ENCODE measurements around the gene C15orf39.
"Not testable (repeated sequence)": the region's sequence is repeated elsewhere in the genome, so short reads cannot be mapped to it uniquely, and the experiment has no call there.

Gene C15orf39

GRCh38 chr15:75201616-75202250 is at the start of gene C15orf39:
Gene C15orf39, plus strand, starts transcription at chr15:75201882. Its CDS starts 4,167 bp downstream, at chr15:75206049.
- DNase-seq (ENCODE audit: low read depth in 2 of 2): peak; percentile 40 to 53

GRCh38 chr15:75152382-75153079 is 49.2 kb upstream of the C15orf39 start:
- DNase-seq (ENCODE audit: low read depth in 2 of 2): no peak

- DNase-seq (ENCODE audit: low read depth in 2 of 2): no peak
Observed at GRCh38 chr15:75153087-75153486, 48.6 kb upstream of the C15orf39 start.

- DNase-seq (ENCODE audit: low read depth in 2 of 2): no peak
Observed at GRCh38 chr15:75153565-75154276, 48.0 kb upstream of the C15orf39 start.

GRCh38 chr15:75154461-75155062 is 47.1 kb upstream of the C15orf39 start:
- no peak for DNase-seq (ENCODE audit: low read depth in 2 of 2)

GRCh38 chr15:75156326-75157215 is 45.1 kb upstream of the C15orf39 start:
- DNase-seq (ENCODE audit: low read depth in 2 of 2): no peak

GRCh38 chr15:75158402-75158801 is 43.3 kb upstream of the C15orf39 start:
- no peak for DNase-seq (ENCODE audit: low read depth in 2 of 2)

GRCh38 chr15:75159244-75159643 is 42.4 kb upstream of the C15orf39 start:
- no peak for DNase-seq (ENCODE audit: low read depth in 2 of 2)

- DNase-seq (ENCODE audit: low read depth in 2 of 2): no peak
Observed at GRCh38 chr15:75161106-75161916, 40.4 kb upstream of the C15orf39 start.

- DNase-seq (ENCODE audit: low read depth in 2 of 2): no peak
Observed at GRCh38 chr15:75161917-75162414, 39.7 kb upstream of the C15orf39 start.

GRCh38 chr15:75163150-75163564 is 38.5 kb upstream of the C15orf39 start:
- DNase-seq (ENCODE audit: low read depth in 2 of 2): no peak

GRCh38 chr15:75164625-75165350 is 36.9 kb upstream of the C15orf39 start:
- no peak for DNase-seq (ENCODE audit: low read depth in 2 of 2)

- DNase-seq (ENCODE audit: low read depth in 2 of 2): not testable (repeated sequence)
Observed at GRCh38 chr15:75166489-75167063, 35.1 kb upstream of the C15orf39 start.

GRCh38 chr15:75167588-75168350 is 33.9 kb upstream of the C15orf39 start:
- DNase-seq (ENCODE audit: low read depth in 2 of 2): no peak

GRCh38 chr15:75168374-75168773 is 33.3 kb upstream of the C15orf39 start:
- no peak for DNase-seq (ENCODE audit: low read depth in 2 of 2)

- DNase-seq (ENCODE audit: low read depth in 2 of 2): no peak
Observed at GRCh38 chr15:75170203-75170602, 31.5 kb upstream of the C15orf39 start.

- no peak for DNase-seq (ENCODE audit: low read depth in 2 of 2)
Observed at GRCh38 chr15:75170711-75171341, 30.9 kb upstream of the C15orf39 start.

- no peak for DNase-seq (ENCODE audit: low read depth in 2 of 2)
Observed at GRCh38 chr15:75171408-75171807, 30.3 kb upstream of the C15orf39 start.

Measured in stimulated activated CD8-positive, alpha-beta memory T cell treated with anti-CD3 and anti-CD28 coated beads, Interleukin-7, amount 100 ng/mL, for 1 hour (primary cell).